PC-3 (cell line): Measurements from ENCODE around the gene RCAN2. TPM values are rescaled to one million over a fixed set of nuclear protein-coding genes. Genes with fewer than 3 reads are reported as not detected.

Source experiments
- ATAC-seq: fragments of 200-7000 bp; cut with Tn5 transposase; 2 replicates; pipeline ENCODE4 v1.9.1; 2020; ENCODE audit warnings: mild to moderate bottlenecking, moderate library complexity
- BruUV-seq: library from RNA; stranded (reverse); fragments of 400-500 nt; replicated peaks from 2 replicates; lab custom pipeline; 2021; lab: Mats Ljungman, UMichigan
- CTCF ChIA-PET: fragments of 300-600 bp; sonication (Branson Sonifier 250); formaldehyde crosslinking; loops from one replicate; lab custom pipeline; 2022; ENCODE audit warnings: antibody characterized with exemption; lab: Charles Lee
- POLR2A ChIA-PET: fragments of 300-600 bp; sonication (Branson Sonifier 250); formaldehyde crosslinking; loops from one replicate; lab custom pipeline; 2022; ENCODE audit warnings: antibody characterized with exemption; ENCODE audit not compliant: unreplicated experiment; lab: Charles Lee
- DNase-seq: peaks from one replicate; pipeline ENCODE4 v3.0.0-alpha.2; 2015
- H2AFZ ChIP-seq: fragments of 300-600 bp; sonication (generic); 2 replicates; pipeline ENCODE4 v1.6.0; 2016; ENCODE audit warnings: antibody characterized with exemption, low read length
- H3F3A ChIP-seq: fragments of 300-600 bp; sonication (generic); one replicate; pipeline ENCODE4 v1.6.0; 2017; ENCODE audit warnings: antibody characterized with exemption, low read length, control low read depth, mild to moderate bottlenecking; ENCODE audit not compliant: unreplicated experiment
- H3K27ac ChIP-seq: fragments of 300-600 bp; sonication (generic); 2 replicates; pipeline ENCODE4 v1.5.1; 2016; ENCODE audit warnings: mild to moderate bottlenecking, low read length
- H3K27me3 ChIP-seq: fragments of 300-600 bp; sonication (generic); 2 replicates; pipeline ENCODE4 v1.6.1; 2016; ENCODE audit warnings: low read length, mixed read lengths
- H3K36me3 ChIP-seq: fragments of 300-600 bp; sonication (generic); 2 replicates; pipeline ENCODE4 v1.6.1; 2016; ENCODE audit warnings: low read depth, mixed run types, low read length, mixed read lengths
- H3K4me1 ChIP-seq: fragments of 300-600 bp; sonication (generic); 2 replicates; pipeline ENCODE4 v1.5.1; 2016; ENCODE audit warnings: low read length; ENCODE audit not compliant: insufficient read depth
- H3K4me2 ChIP-seq: fragments of 300-600 bp; sonication (generic); 2 replicates; pipeline ENCODE4 v1.6.0; 2016; ENCODE audit warnings: low read length
- H3K4me3 ChIP-seq: fragments of 300-600 bp; sonication (generic); 2 replicates; pipeline ENCODE4 v1.5.1; 2016; ENCODE audit warnings: mild to moderate bottlenecking, low read length, mixed read lengths
- H3K79me2 ChIP-seq: fragments of 300-600 bp; sonication (generic); 2 replicates; pipeline ENCODE4 v1.6.1; 2017; ENCODE audit warnings: low read length, mixed read lengths
- H3K9ac ChIP-seq: fragments of 300-600 bp; sonication (generic); 2 replicates; pipeline ENCODE4 v1.6.0; 2016; ENCODE audit warnings: mild to moderate bottlenecking, low read length
- H3K9me2 ChIP-seq: fragments of 300-600 bp; sonication (generic); replicated peaks from 2 replicates; pipeline ENCODE4 v1.6.1; 2016; ENCODE audit warnings: mixed run types, low read length, mixed read lengths
- H3K9me3 ChIP-seq: fragments of 300-600 bp; sonication (generic); 2 replicates; pipeline ENCODE4 v1.6.1; 2016; ENCODE audit warnings: low read length, mixed read lengths
- H4K20me1 ChIP-seq: fragments of 300-600 bp; sonication (generic); 2 replicates; pipeline ENCODE4 v1.6.1; 2016; ENCODE audit warnings: low read length, mixed read lengths
- EZH2 ChIP-seq: fragments of 300-600 bp; sonication (generic); IDR thresholded peaks from one replicate; pipeline ENCODE4 v1.6.1; 2017; ENCODE audit warnings: antibody characterized with exemption, mild to moderate bottlenecking, low read length; ENCODE audit not compliant: unreplicated experiment
- EZH2phosphoT487 ChIP-seq: fragments of 300-600 bp; sonication (generic); IDR thresholded peaks from 2 replicates; pipeline ENCODE4 v1.6.1; 2018; ENCODE audit warnings: mild to moderate bottlenecking, antibody characterized with exemption, low read length, borderline replicate concordance
- intact Hi-C: fragments of 100-400 bp; cut with micrococcal nuclease; formaldehyde crosslinking; loops from 2 replicates; pipeline ENCODE4 v1.9.0; 2023
- total RNA-seq: library from RNA; depleted of rRNA; stranded (reverse); fragments of >200 nt; gene quantifications from 2 replicates; pipeline ENCODE4 v1.2.3, GENCODE V29; 2014
- TF ChIP-seq, protein P1 (sequence below): fragments of 300-600 bp; sonication (generic); conservative IDR thresholded peaks from 2 replicates; pipeline ENCODE4 v1.5.1; 2017; ENCODE audit warnings: antibody characterized with exemption, low read depth, mild to moderate bottlenecking, low read length

Gene RCAN2
- total RNA-seq, 1 experiment from 2014 or later: not detected

DNA sequence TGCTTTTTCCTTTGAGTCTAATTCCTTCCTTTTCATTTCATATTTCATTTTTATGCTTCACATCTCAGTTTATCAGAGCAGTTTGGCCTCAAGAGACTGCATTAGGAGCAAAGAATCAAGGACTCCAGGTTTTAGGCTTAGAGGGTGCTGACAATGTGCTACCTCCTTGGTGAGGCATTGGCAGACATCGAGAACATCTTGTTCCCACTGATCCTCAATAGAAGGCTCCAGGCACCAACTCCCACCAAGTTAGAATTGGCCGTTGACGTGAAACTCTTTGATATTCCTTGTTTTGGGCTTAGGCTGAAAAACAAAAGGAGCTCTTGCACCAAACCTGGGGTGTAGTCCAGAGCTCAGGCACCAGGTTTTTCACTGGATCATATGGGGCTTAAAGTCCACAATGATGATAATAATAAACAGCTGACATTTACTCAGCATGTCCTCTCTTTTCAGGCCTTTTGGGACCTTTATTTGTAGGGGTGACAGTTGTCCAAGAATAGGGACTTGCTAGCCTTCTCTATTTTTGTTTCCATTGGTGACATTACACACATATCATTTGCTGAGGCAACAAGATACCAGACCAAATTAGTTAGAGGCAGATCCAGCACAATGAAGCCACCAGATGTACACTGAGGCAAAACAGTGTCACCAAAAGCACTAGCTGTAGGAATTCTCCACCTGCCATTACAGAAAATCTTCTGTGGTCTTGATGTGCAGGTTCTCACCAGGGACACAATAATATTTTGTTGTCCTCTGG is 239.5 kb downstream of the RCAN2 start:
- Histone ChIP-seq H3K27ac (no peak overlapping the region), H3K4me3 (no peak overlapping the region), H3K9me2 (no peaks in the 10 kb centered on the region), H3F3A (no peaks in the 10 kb centered on the region), H3K27me3 (peaks cover 74% of the 10 kb centered on the region), H3K4me2 (no peak overlapping the region), H3K36me3 (no peaks in the 10 kb centered on the region), H3K9me3 (no peaks in the 10 kb centered on the region), H3K4me1 (no peaks in the 10 kb centered on the region), H2AFZ (no peak overlapping the region), H4K20me1 (no peaks in the 10 kb centered on the region), H3K79me2 (no peaks in the 10 kb centered on the region), H3K9ac (no peak overlapping the region)
- TF ChIP-seq EZH2 (no peak), EZH2phosphoT487 (no peak)
- TF ChIP-seq, protein P1, sequence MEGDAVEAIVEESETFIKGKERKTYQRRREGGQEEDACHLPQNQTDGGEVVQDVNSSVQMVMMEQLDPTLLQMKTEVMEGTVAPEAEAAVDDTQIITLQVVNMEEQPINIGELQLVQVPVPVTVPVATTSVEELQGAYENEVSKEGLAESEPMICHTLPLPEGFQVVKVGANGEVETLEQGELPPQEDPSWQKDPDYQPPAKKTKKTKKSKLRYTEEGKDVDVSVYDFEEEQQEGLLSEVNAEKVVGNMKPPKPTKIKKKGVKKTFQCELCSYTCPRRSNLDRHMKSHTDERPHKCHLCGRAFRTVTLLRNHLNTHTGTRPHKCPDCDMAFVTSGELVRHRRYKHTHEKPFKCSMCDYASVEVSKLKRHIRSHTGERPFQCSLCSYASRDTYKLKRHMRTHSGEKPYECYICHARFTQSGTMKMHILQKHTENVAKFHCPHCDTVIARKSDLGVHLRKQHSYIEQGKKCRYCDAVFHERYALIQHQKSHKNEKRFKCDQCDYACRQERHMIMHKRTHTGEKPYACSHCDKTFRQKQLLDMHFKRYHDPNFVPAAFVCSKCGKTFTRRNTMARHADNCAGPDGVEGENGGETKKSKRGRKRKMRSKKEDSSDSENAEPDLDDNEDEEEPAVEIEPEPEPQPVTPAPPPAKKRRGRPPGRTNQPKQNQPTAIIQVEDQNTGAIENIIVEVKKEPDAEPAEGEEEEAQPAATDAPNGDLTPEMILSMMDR: no peak
- no TSS peak for BruUV-seq
- intact Hi-C loops: no loop called here
- ATAC-seq (no peak), DNase-seq (no peak)
- POLR2A ChIA-PET: no interaction called here
- CTCF ChIA-PET: no interaction called here

DNA sequence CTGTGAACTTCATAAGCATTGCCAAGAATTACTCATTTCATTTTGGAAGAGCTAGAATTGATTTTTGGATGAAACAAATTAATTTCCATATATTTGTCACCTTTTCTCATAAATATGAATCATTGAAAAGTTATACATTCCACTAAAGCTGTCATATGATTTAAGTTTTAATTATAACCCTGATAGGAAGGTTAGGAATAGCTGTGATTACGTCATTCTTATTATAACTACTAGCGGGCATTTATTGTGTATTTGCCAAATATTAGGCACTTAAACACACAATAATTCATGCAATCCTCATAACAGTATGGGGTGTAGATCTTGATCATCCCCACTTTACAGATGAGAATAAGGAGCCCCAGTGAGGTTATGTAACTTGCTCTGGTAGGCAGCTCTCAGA is 243.1 kb downstream of the RCAN2 start:
- DNase-seq (no peak), ATAC-seq (no peak)
- intact Hi-C loops: no loop called here
- no TSS peak for BruUV-seq
- Histone ChIP-seq H3K9ac (no peak overlapping the region), H3K27me3 (peaks cover 80% of the 10 kb centered on the region), H3K79me2 (no peaks in the 10 kb centered on the region), H3K36me3 (no peaks in the 10 kb centered on the region), H3K9me3 (no peaks in the 10 kb centered on the region), H3K27ac (no peak overlapping the region), H4K20me1 (no peaks in the 10 kb centered on the region), H3K4me1 (no peaks in the 10 kb centered on the region), H3F3A (no peaks in the 10 kb centered on the region), H3K4me2 (no peak overlapping the region), H3K9me2 (no peaks in the 10 kb centered on the region), H3K4me3 (no peak overlapping the region), H2AFZ (no peak overlapping the region)
- POLR2A ChIA-PET: no interaction called here
- TF ChIP-seq EZH2 (no peak), EZH2phosphoT487 (no peak)
- CTCF ChIA-PET: no interaction called here

DNA sequence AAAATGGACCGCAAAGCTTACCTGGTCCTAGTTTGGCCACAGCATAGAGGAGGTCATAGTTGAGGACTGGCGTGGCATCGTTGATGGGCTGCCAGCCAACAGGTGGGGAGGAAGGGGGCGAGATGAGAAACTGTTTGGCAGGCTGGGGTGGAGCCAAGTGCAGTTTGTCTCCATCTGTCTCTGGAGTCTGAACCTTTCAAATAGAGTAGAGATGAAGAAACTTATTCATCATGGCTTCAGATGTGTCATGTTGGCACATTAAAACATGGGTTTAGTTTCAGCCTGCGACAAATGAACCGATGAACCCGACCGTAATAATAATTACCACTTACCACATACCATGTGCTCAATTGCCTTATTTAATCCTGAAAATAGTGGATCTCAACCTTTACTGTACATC is 244.5 kb downstream of the RCAN2 start:
- Histone ChIP-seq H4K20me1 (no peaks in the 10 kb centered on the region), H3K4me2 (no peak overlapping the region), H3K36me3 (no peaks in the 10 kb centered on the region), H3K4me1 (no peaks in the 10 kb centered on the region), H3K9me2 (no peaks in the 10 kb centered on the region), H3K4me3 (no peak overlapping the region), H3K79me2 (no peaks in the 10 kb centered on the region), H2AFZ (no peak overlapping the region), H3K27me3 (peaks cover 86% of the 10 kb centered on the region), H3K9me3 (no peaks in the 10 kb centered on the region), H3K9ac (no peak overlapping the region), H3K27ac (no peak overlapping the region), H3F3A (no peaks in the 10 kb centered on the region)
- CTCF ChIA-PET: no interaction called here
- POLR2A ChIA-PET: no interaction called here
- ATAC-seq: no peak
- TF ChIP-seq, protein P1: no peak
- TF ChIP-seq EZH2: no peak
- DNase-seq: no peak
- no TSS peak for BruUV-seq
- intact Hi-C loops: no loop called here
